B cell (primary cell): ENCODE measurements around the gene ITIH2. TPM values are rescaled to one million over a fixed set of nuclear protein-coding genes. Genes with fewer than 3 reads are reported as not detected.

ENCODE experiments used
- ATAC-seq: fragments of 200-7000 bp; cut with Tn5 transposase; one replicate; pipeline ENCODE4 v1.10.0; 2021; ENCODE audit warnings: low read depth, mild to moderate bottlenecking, moderate number of reproducible peaks, moderate library complexity
- CTCF ChIA-PET: fragments of 350-600 bp; sonication (Branson Sonifier 250); formaldehyde crosslinking; loops from one replicate; lab custom pipeline; 2021; ENCODE audit warnings: antibody characterized with exemption, inconsistent platforms; lab: Charles Lee
- POLR2A ChIA-PET: fragments of 350-600 bp; sonication (Branson Sonifier 250); formaldehyde crosslinking; loops from one replicate; lab custom pipeline; 2021; ENCODE audit warnings: antibody characterized with exemption; lab: Charles Lee
- DNase-seq: peaks from one replicate; pipeline ENCODE4 v3.0.0; 2013
- H2AFZ ChIP-seq: 2 replicates; pipeline ENCODE4 v1.6.1; 2012; ENCODE audit warnings: mild to moderate bottlenecking, low read depth, low read length; ENCODE audit not compliant: insufficient read depth, poor library complexity, severe bottlenecking
- H3K27ac ChIP-seq, 2 donors: 1 replicate in 1 of 2; 2 replicates in 1 of 2; pipeline ENCODE4 v1.5.1; 2012 to 2013; ENCODE audit warnings: low read length in 2 of 2, mild to moderate bottlenecking in 2 of 2, moderate library complexity in 1 of 2
- H3K27me3 ChIP-seq, 4 experiments: fragments of 200-600 bp in 1 of 4; sonication (generic) in 1 of 4; replicated peaks in 1 of 4; 1 replicate in 2 of 4; 2 replicates in 2 of 4; pipeline versions ENCODE4 v1.6.1 to v1.7.0; 2013 to 2016; ENCODE audit warnings: low read length in 3 of 4, mild to moderate bottlenecking in 2 of 4, mixed read lengths in 1 of 4, moderate library complexity in 1 of 4; ENCODE audit not compliant: insufficient read depth in 4 of 4, control insufficient read depth in 3 of 4; ENCODE audit errors: control extremely low read depth in 1 of 4
- H3K36me3 ChIP-seq, 2 experiments: replicated peaks in 1 of 2; 1 replicate in 1 of 2; 2 replicates in 1 of 2; pipeline versions ENCODE4 v1.6.1 to v1.7.1; 2013; ENCODE audit warnings: low read length in 1 of 2; ENCODE audit not compliant: insufficient read depth in 2 of 2, control insufficient read depth in 1 of 2; ENCODE audit errors: control extremely low read depth in 1 of 2, extremely low read depth in 1 of 2
- H3K4me1 ChIP-seq, 2 donors: fragments of 200-600 bp in 1 of 2; sonication (generic) in 1 of 2; 1 replicate in 1 of 2; 2 replicates in 1 of 2; pipeline versions ENCODE4 v1.5.1 to v1.6.1; 2013 to 2017; ENCODE audit warnings: low read length in 2 of 2; ENCODE audit not compliant: control insufficient read depth in 2 of 2, insufficient read depth in 2 of 2
- H3K4me2 ChIP-seq: replicated peaks from 2 replicates; pipeline ENCODE3; 2012; ENCODE audit warnings: mild to moderate bottlenecking, low read depth, low read length; ENCODE audit not compliant: poor library complexity, severe bottlenecking
- H3K4me3 ChIP-seq, 5 experiments: fragments of 200-600 bp in 1 of 5; sonication (generic) in 1 of 5; 1 replicate in 3 of 5; 2 replicates in 2 of 5; pipeline versions ENCODE4 v1.5.1 to v1.7.0; 2011 to 2016; ENCODE audit warnings: low read length in 4 of 5, mild to moderate bottlenecking in 4 of 5, low read depth in 2 of 5, control low read depth in 1 of 5, moderate library complexity in 1 of 5; ENCODE audit not compliant: insufficient read depth in 1 of 5; ENCODE audit errors: control extremely low read depth in 1 of 5, extremely low read depth in 1 of 5
- H3K79me2 ChIP-seq: fragments of 200-600 bp; sonication (generic); one replicate; pipeline ENCODE4 v1.6.0; 2016; ENCODE audit warnings: low read length; ENCODE audit not compliant: control insufficient read depth, insufficient read depth
- H3K9ac ChIP-seq: fragments of 200-600 bp; sonication (generic); 2 replicates; pipeline ENCODE4 v1.6.1; 2017; ENCODE audit warnings: mild to moderate bottlenecking, low read length, moderate library complexity
- H3K9me3 ChIP-seq, 3 donors: one replicate each; pipeline versions ENCODE4 v1.6.1 to v1.7.1; 2013; ENCODE audit warnings: low read length in 2 of 3; ENCODE audit not compliant: control insufficient read depth in 2 of 3, insufficient read depth in 1 of 3; ENCODE audit errors: control extremely low read depth in 1 of 3
- H4K20me1 ChIP-seq: 2 replicates; pipeline ENCODE4 v1.6.0; 2012; ENCODE audit warnings: mild to moderate bottlenecking, low read length; ENCODE audit not compliant: insufficient read depth, control insufficient read depth, poor library complexity, severe bottlenecking
- H3K27ac Mint-ChIP-seq: one replicate; pipeline ENCODE4 v1.8.0; 2021; ENCODE audit warnings: mixed read lengths
- H3K27me3 Mint-ChIP-seq: one replicate; pipeline ENCODE4 v1.8.0; 2021; ENCODE audit warnings: mixed read lengths
- H3K4me1 Mint-ChIP-seq: one replicate; pipeline ENCODE4 v1.8.0; 2021; ENCODE audit warnings: mixed read lengths
- H3K4me3 Mint-ChIP-seq: one replicate; pipeline ENCODE4 v1.8.0; 2021; ENCODE audit warnings: mixed read lengths
- H3K9me3 Mint-ChIP-seq: one replicate; pipeline ENCODE4 v1.8.0; 2022; ENCODE audit warnings: mixed read lengths; ENCODE audit not compliant: insufficient read depth
- EZH2 ChIP-seq: IDR thresholded peaks from 2 replicates; pipeline ENCODE4 v1.6.1; 2012; ENCODE audit warnings: borderline replicate concordance, low read depth, mild to moderate bottlenecking, moderate library complexity, low read length; ENCODE audit not compliant: insufficient read depth, poor library complexity, severe bottlenecking
- WGBS: methylation state at CpG from one replicate; pipeline ENCODE4 v1.1.5; 2013; ENCODE audit warnings: missing lambda C conversion rate; ENCODE audit not compliant: insufficient coverage; 5-methylcytosine and 5-hydroxymethylcytosine counted together
- intact Hi-C: fragments of 100-400 bp; cut with micrococcal nuclease; formaldehyde crosslinking; loops from one replicate; pipeline ENCODE4 v1.10.0; 2022
- polyA plus RNA-seq: library from polyadenylated mRNA; depleted of rRNA; stranded (reverse); fragments of >200 nt; gene quantifications from 2 replicates; pipeline ENCODE4 v1.2.3, GENCODE V29; 2012
- total RNA-seq, 2 donors: library from RNA; stranded (reverse); fragments of 120-200 nt in 1 of 2; gene quantifications; 1 replicate in 1 of 2; 2 replicates in 1 of 2; pipeline versions ENCODE4 v1.2.3 to v1.2.4, GENCODE V29; 2013 to 2022
- TF ChIP-seq, protein P1 (sequence below): fragments of 200-600 bp; IDR thresholded peaks from one replicate; pipeline ENCODE4 v1.8.0; 2022; ENCODE audit warnings: antibody characterized with exemption, mild to moderate bottlenecking

ITIH2 gene
- total and polyA plus RNA-seq, 2 donors (not counting 1 experiment from before 2014, with no cell fraction given), result not detected

DNA sequence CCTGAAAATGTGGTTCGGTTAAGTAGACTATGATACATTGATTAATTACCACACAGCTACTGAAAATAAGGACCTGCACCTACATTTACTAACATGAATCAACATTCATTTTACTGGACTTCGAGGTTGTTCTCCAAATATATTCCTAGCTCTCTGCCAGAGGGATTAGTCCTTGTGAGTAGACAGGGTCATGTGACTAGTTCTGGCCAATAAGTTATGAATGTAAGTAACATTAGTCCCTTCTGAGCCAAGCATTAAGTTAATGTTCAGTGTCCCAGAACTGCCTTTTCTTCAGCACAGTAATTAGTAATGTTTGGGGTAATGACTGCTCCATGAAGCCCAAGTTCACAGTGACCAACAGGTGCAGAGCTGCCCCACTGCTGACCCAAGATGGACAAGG is 45.6 kb upstream of the ITIH2 start:
- H3K4me1 ChIP-seq, result no peaks in the 10 kb centered on the region
- intact Hi-C loops, result no loop called here
- no peaks in the 10 kb centered on the region for H3K36me3 ChIP-seq
- no peak overlapping the region for H3K27ac Mint-ChIP-seq
- no peak overlapping the region for H3K9ac ChIP-seq
- no peak overlapping the region for H3K4me3 ChIP-seq
- no peak overlapping the region for H3K27ac ChIP-seq
- no peaks in the 10 kb centered on the region for H3K4me1 Mint-ChIP-seq
- peaks cover 0 to 28% (median 1%) of the 10 kb centered on the region in 4 experiments for H3K27me3 ChIP-seq
- H3K27me3 Mint-ChIP-seq, result peaks cover 45% of the 10 kb centered on the region
- ChIA-PET POLR2A (no interaction called here), CTCF (no interaction called here)
- no peaks in the 10 kb centered on the region for H4K20me1 ChIP-seq
- no peak overlapping the region for H3K4me3 Mint-ChIP-seq
- TF ChIP-seq EZH2, result no peak
- TF ChIP-seq, protein P1, sequence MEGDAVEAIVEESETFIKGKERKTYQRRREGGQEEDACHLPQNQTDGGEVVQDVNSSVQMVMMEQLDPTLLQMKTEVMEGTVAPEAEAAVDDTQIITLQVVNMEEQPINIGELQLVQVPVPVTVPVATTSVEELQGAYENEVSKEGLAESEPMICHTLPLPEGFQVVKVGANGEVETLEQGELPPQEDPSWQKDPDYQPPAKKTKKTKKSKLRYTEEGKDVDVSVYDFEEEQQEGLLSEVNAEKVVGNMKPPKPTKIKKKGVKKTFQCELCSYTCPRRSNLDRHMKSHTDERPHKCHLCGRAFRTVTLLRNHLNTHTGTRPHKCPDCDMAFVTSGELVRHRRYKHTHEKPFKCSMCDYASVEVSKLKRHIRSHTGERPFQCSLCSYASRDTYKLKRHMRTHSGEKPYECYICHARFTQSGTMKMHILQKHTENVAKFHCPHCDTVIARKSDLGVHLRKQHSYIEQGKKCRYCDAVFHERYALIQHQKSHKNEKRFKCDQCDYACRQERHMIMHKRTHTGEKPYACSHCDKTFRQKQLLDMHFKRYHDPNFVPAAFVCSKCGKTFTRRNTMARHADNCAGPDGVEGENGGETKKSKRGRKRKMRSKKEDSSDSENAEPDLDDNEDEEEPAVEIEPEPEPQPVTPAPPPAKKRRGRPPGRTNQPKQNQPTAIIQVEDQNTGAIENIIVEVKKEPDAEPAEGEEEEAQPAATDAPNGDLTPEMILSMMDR, result no peak
- DNase-seq, result no peak
- no peak overlapping the region for H2AFZ ChIP-seq
- H3K9me3 ChIP-seq, result no peaks in the 10 kb centered on the region
- H3K9me3 Mint-ChIP-seq, result no peaks in the 10 kb centered on the region
- ATAC-seq, result no peak
- H3K79me2 ChIP-seq, result no peaks in the 10 kb centered on the region
- no CpG with 5 or more reads among the region's 2 CpGs for WGBS
- no peak overlapping the region for H3K4me2 ChIP-seq

DNA sequence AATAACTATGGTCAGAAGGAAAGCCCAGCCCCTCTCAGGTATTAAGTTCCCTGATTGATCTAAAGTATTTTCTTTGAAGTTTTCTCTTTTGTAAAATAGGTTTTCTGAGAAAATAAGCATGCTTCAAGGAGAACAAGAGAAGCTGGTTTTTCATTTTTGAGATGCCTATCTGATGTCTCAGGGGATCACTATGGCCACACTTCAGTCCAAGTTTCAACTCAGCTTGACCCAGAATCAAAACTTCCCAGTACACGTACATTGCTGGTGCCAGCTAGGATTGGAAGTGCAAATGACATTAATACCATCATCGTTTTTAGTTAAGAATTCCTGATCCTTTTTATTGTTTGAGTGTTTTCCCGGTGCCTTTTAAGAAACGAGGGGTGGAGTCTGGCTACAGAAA is 43.6 kb upstream of the ITIH2 start:
- POLR2A ChIA-PET, result no interaction called here
- DNase-seq (no peak), ATAC-seq (no peak)
- 86% methylated on average over 1 of the region's 4 CpGs for WGBS
- intact Hi-C loops, result no loop called here
- no peaks in the 10 kb centered on the region for H3K79me2 ChIP-seq
- peaks cover 0 to 32% (median 11%) of the 10 kb centered on the region in 4 experiments for H3K27me3 ChIP-seq
- no peak overlapping the region for H3K27ac ChIP-seq
- TF ChIP-seq, protein P1, result no peak
- no peak for TF ChIP-seq EZH2
- H3K9ac ChIP-seq, result no peak overlapping the region
- Mint-ChIP-seq H3K4me1 (no peaks in the 10 kb centered on the region), H3K27me3 (peaks cover 45% of the 10 kb centered on the region), H3K27ac (no peak overlapping the region), H3K9me3 (no peaks in the 10 kb centered on the region), H3K4me3 (no peak overlapping the region)
- H3K9me3 ChIP-seq, result no peaks in the 10 kb centered on the region
- no peak overlapping the region for H3K4me3 ChIP-seq
- H3K36me3 ChIP-seq, result no peaks in the 10 kb centered on the region
- H3K4me2 ChIP-seq, result no peak overlapping the region
- no peaks in the 10 kb centered on the region for H4K20me1 ChIP-seq
- H2AFZ ChIP-seq, result no peak overlapping the region
- CTCF ChIA-PET, result interaction anchor here (1.1 kb wide), 1 partner anchor 11 kb away, joined by 4 read pairs; no protein-coding TSS in a partner anchor
- H3K4me1 ChIP-seq, result no peaks in the 10 kb centered on the region
